MCF 10A (cell line): ENCODE data around the gene PARK7. TPM values are rescaled to one million over a fixed set of nuclear protein-coding genes. Genes with fewer than 3 reads are reported as not detected.
"Not testable (repeated sequence)": the region's sequence is repeated elsewhere in the genome, so short reads cannot be mapped to it uniquely, and the experiment has no call there.

Experiments
- BruUV-seq: library from RNA; stranded (reverse); fragments of 400-500 nt; replicated peaks from 2 replicates; lab custom pipeline; 2021; lab: Mats Ljungman, UMichigan
- CTCF ChIA-PET: fragments of 300-600 bp; sonication (Branson Sonifier 250); formaldehyde crosslinking; extraction: SDS; loops from one replicate; lab custom pipeline; 2021; ENCODE audit warnings: antibody characterized with exemption, inconsistent platforms; lab: Yijun Ruan, JAX
- POLR2A ChIA-PET: fragments of 300-600, 350-650 bp; sonication (Branson Sonifier 250); formaldehyde crosslinking; extraction: SDS; loops from one replicate; lab custom pipeline; 2020; ENCODE audit warnings: antibody characterized with exemption, inconsistent platforms; lab: Yijun Ruan, JAX
- DNase-seq: peaks from one replicate; pipeline ENCODE4 v3.0.0-alpha.2; 2018; ENCODE audit not compliant: unreplicated experiment
- H3K27ac Mint-ChIP-seq: one replicate; pipeline ENCODE4 v1.8.0; 2022; ENCODE audit warnings: mild to moderate bottlenecking, low read depth, mixed read lengths; ENCODE audit not compliant: unreplicated experiment
- H3K27me3 Mint-ChIP-seq: one replicate; pipeline ENCODE4 v1.8.0; 2022; ENCODE audit warnings: mixed read lengths; ENCODE audit not compliant: insufficient read depth, unreplicated experiment
- H3K36me3 Mint-ChIP-seq: one replicate; pipeline ENCODE4 v1.8.0; 2022; ENCODE audit warnings: mild to moderate bottlenecking, moderate library complexity, mixed read lengths; ENCODE audit not compliant: insufficient read depth, unreplicated experiment
- H3K4me1 Mint-ChIP-seq: one replicate; pipeline ENCODE4 v1.8.0; 2022; ENCODE audit warnings: mixed read lengths; ENCODE audit not compliant: insufficient read depth, unreplicated experiment
- H3K4me3 Mint-ChIP-seq: one replicate; pipeline ENCODE4 v1.8.0; 2022; ENCODE audit warnings: mild to moderate bottlenecking, moderate library complexity, mixed read lengths; ENCODE audit not compliant: unreplicated experiment
- H3K9me3 Mint-ChIP-seq: one replicate; pipeline ENCODE4 v1.8.0; 2022; ENCODE audit warnings: mixed read lengths; ENCODE audit not compliant: unreplicated experiment
- intact Hi-C: fragments of 100-400 bp; cut with micrococcal nuclease; formaldehyde crosslinking; loops from 2 replicates; pipeline ENCODE4 v1.14.1; 2022
- total RNA-seq: library from RNA; stranded (reverse); gene quantifications from 2 replicates; pipeline ENCODE4 v1.2.3, GENCODE V29; 2022
- TF ChIP-seq, protein P1 (sequence below): fragments of 200-600 bp; IDR thresholded peaks from one replicate; pipeline ENCODE4 v1.8.0; 2022; ENCODE audit warnings: antibody characterized with exemption, mild to moderate bottlenecking; ENCODE audit not compliant: unreplicated experiment

Gene PARK7
- total RNA-seq, 1 experiment from 2014 or later: 419 TPM

DNA sequence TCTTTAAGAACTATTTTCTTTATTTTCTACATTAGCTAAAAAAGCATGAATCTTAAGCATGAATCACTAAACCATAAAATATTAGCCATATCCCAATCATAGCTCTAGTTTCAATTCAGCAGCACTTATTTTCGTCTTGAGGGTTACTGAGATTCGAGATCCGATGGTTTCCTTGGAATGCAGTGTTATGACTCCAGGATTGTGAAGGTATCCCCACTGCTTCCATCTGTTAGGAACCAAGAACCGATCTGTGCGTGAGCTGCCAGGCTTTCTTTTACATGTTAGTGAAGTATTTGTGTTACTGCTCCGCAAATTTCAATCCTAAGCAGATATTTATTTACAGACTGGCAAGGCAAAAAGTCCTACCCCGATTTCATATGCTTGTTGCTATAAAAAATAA lies 39.7 kb upstream of the PARK7 start:
- Mint-ChIP-seq H3K27me3 (peaks cover 18% of the 10 kb centered on the region), H3K27ac (no peak overlapping the region), H3K4me1 (no peaks in the 10 kb centered on the region), H3K9me3 (no peaks in the 10 kb centered on the region), H3K36me3 (no peaks in the 10 kb centered on the region), H3K4me3 (no peak overlapping the region)
- no TSS peak for BruUV-seq
- intact Hi-C loops: no loop called here
- DNase-seq: no peak
- ChIA-PET POLR2A (no interaction called here), CTCF (interaction anchor here (1.0 to 2.8 kb wide), 2 partner anchors 169 to 253 kb away, joined by 3 to 8 read pairs; no protein-coding TSS in a partner anchor)
- TF ChIP-seq, protein P1, sequence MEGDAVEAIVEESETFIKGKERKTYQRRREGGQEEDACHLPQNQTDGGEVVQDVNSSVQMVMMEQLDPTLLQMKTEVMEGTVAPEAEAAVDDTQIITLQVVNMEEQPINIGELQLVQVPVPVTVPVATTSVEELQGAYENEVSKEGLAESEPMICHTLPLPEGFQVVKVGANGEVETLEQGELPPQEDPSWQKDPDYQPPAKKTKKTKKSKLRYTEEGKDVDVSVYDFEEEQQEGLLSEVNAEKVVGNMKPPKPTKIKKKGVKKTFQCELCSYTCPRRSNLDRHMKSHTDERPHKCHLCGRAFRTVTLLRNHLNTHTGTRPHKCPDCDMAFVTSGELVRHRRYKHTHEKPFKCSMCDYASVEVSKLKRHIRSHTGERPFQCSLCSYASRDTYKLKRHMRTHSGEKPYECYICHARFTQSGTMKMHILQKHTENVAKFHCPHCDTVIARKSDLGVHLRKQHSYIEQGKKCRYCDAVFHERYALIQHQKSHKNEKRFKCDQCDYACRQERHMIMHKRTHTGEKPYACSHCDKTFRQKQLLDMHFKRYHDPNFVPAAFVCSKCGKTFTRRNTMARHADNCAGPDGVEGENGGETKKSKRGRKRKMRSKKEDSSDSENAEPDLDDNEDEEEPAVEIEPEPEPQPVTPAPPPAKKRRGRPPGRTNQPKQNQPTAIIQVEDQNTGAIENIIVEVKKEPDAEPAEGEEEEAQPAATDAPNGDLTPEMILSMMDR: no peak

DNA sequence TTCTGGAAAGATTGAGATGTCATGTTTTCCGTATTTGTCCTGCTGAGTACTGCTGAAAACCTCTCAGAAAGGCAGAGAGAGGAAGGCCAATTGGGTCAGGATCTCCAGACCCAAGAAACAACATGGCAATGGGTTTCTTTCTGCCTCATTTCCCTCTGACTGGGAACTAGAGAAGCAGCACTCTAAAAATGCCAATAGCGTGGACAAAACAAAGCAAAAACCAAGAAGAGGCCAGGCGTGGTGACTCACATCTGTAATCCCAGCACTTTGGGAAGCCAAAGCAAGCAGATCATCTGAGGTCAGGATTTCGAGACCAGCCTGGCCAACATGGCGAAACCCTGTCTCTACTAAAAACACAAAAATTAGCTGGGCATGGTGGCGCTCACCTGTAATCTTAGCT lies 39.2 kb upstream of the PARK7 start:
- no peaks in the 10 kb centered on the region for H3K36me3 Mint-ChIP-seq
- intact Hi-C loops: no loop called here
- no peaks in the 10 kb centered on the region for H3K9me3 Mint-ChIP-seq
- no peak overlapping the region for H3K27ac Mint-ChIP-seq
- no peaks in the 10 kb centered on the region for H3K4me1 Mint-ChIP-seq
- BruUV-seq: no TSS peak
- POLR2A ChIA-PET: no interaction called here
- H3K4me3 Mint-ChIP-seq: no peak overlapping the region
- H3K27me3 Mint-ChIP-seq: peaks cover 18% of the 10 kb centered on the region
- no peak for DNase-seq
- TF ChIP-seq, protein P1: no peak
- CTCF ChIA-PET: interaction anchor here (0.7 to 2.8 kb wide), 3 partner anchors 170 to 896 kb away, joined by 3 to 8 read pairs (median 3); no protein-coding TSS in a partner anchor

DNA sequence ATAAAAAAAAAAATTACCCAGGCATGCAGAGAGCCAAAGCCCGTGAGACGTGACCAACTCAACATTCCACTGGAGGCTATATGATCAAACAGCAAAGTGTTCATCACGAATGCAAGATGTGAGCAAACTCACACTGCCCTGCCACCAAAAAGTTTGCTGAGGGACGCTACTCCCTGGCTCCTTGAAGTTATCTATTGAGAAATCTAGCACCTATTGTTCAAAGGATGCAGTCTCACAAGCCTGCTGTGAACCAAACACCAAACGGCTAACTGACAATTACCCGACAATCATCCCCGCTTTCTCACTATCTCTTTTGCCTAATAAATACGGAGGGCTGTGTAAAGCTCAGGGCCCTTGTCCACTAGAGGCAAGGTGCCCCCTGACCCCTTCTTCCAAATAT lies 34.5 kb upstream of the PARK7 start:
- H3K9me3 Mint-ChIP-seq, DNase-seq, H3K4me3 Mint-ChIP-seq, H3K27ac Mint-ChIP-seq, H3K36me3 Mint-ChIP-seq, CTCF ChIA-PET, intact Hi-C loops, POLR2A ChIA-PET, BruUV-seq, H3K4me1 Mint-ChIP-seq: not testable (repeated sequence)
- H3K27me3 Mint-ChIP-seq: peaks cover 24% of the 10 kb centered on the region

DNA sequence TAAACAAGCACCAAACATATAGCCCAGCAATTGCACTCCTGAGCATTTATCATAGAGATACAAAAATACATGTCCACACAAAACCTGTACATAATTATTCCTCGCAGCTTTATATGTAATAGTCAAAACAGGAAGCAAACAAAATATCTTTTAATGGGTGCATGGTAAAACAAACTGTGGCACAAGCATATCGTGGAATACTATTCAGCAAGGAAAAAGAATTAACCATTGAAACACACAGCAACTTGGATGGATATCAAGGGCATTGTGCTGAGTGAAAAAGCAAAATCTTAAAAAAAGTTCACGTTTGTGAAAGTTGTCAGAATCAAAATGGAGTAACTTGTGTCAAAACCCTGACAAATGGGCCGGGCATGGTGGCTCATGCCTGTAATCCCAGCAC lies 33.3 kb upstream of the PARK7 start:
- TF ChIP-seq, protein P1: no peak
- peaks cover 24% of the 10 kb centered on the region for H3K27me3 Mint-ChIP-seq
- POLR2A ChIA-PET: no interaction called here
- DNase-seq: no peak
- H3K4me3 Mint-ChIP-seq: no peak overlapping the region
- no TSS peak for BruUV-seq
- intact Hi-C loops: no loop called here
- CTCF ChIA-PET: interaction anchor here (0.6 kb wide), 1 partner anchor 24 kb away, joined by 3 read pairs; no protein-coding TSS in a partner anchor
- H3K36me3 Mint-ChIP-seq: no peaks in the 10 kb centered on the region
- no peaks in the 10 kb centered on the region for H3K4me1 Mint-ChIP-seq
- no peaks in the 10 kb centered on the region for H3K9me3 Mint-ChIP-seq
- H3K27ac Mint-ChIP-seq: no peak overlapping the region

DNA sequence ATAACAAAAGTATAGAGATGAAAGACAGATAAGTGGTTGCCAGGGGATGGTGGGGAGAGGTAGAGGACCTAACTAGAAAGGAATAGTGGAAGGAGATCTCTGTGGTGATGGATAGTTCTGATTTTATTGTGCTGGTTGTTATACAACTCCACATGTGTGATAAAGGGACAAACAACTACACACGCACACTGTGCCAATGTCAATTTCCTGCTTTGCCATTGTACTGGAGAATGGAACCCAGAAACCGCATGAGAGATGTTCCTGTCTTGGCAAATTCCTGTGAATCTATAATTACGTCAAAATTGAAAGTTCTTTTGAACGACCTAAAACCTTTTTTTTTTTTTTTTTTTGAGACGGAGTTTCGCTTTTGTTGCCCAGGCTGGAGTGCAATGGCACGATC lies 31.9 kb upstream of the PARK7 start:
- Mint-ChIP-seq H3K27me3 (peaks cover 37% of the 10 kb centered on the region), H3K9me3 (no peaks in the 10 kb centered on the region), H3K4me3 (no peak overlapping the region), H3K36me3 (no peaks in the 10 kb centered on the region), H3K4me1 (no peaks in the 10 kb centered on the region), H3K27ac (no peak overlapping the region)
- CTCF ChIA-PET: no interaction called here
- TF ChIP-seq, protein P1: no peak
- BruUV-seq: no TSS peak
- intact Hi-C loops: no loop called here
- POLR2A ChIA-PET: no interaction called here
- no peak for DNase-seq
